Measurements from ENCODE around the gene HS3ST1.

GRCh38 chr4:11423465-11423864, 5.2 kb downstream of the HS3ST1 start:
- TF ChIP-seq CTCF (IDR thresholded peaks at IDR 0.05) (no peak), POLR2AphosphoS5 (IDR thresholded peaks at IDR 0.05) (no peak), POLR2A (IDR thresholded peaks at IDR 0.05; ENCODE audit: low read depth) (no peak)

Data from esophagus muscularis mucosa (tissue), 3 donors.